Stimulated activated CD8-positive, alpha-beta memory T cell treated with anti-CD3 and anti-CD28 coated beads, Interleukin-15, amount 100 ng/mL, for 4 hours (primary cell): Measurements from ENCODE around the gene CD300C.
"Not testable (repeated sequence)": the region's sequence is repeated elsewhere in the genome, so short reads cannot be mapped to it uniquely, and the experiment has no call there.

Experiments used
- DNase-seq, 2 donors: peaks; one replicate each; pipeline ENCODE4 v3.0.0-alpha.2; 2020; ENCODE audit warnings: low read depth in 2 of 2

The CD300C gene

GRCh38 chr17:74513987-74514631, 31.8 kb downstream of the CD300C start:
- DNase-seq, result no peak

GRCh38 chr17:74512624-74513091, 33.3 kb downstream of the CD300C start:
- no peak for DNase-seq

- DNase-seq, result no peak
Measured at GRCh38 chr17:74512036-74512435, 33.9 kb downstream of the CD300C start.

- no peak for DNase-seq
Measured at GRCh38 chr17:74508156-74508555, 37.8 kb downstream of the CD300C start.

- DNase-seq, result not testable (repeated sequence)
Measured at GRCh38 chr17:74503949-74504348, 42.0 kb downstream of the CD300C start.

- DNase-seq, result no peak
Measured at GRCh38 chr17:74502861-74503260, 43.1 kb downstream of the CD300C start.

GRCh38 chr17:74499992-74500391, 45.9 kb downstream of the CD300C start:
- no peak for DNase-seq

- no peak for DNase-seq
Measured at GRCh38 chr17:74497471-74497870, 48.4 kb downstream of the CD300C start.

GRCh38 chr17:74493331-74493833, 52.5 kb downstream of the CD300C start:
- DNase-seq, result peak in 1 of 2 donors; percentile 42

- DNase-seq, result no peak
Measured at GRCh38 chr17:74491626-74492025, 54.3 kb downstream of the CD300C start.
